ENCODE results near the gene NPIPA8.
"Not testable (repeated sequence)": the region's sequence is repeated elsewhere in the genome, so short reads cannot be mapped to it uniquely, and the experiment has no call there.

NPIPA8 gene

GRCh38 chr16:18286342-18286741, 50.2 kb downstream of the NPIPA8 start:
- FAIRE-seq; DNase-seq (ENCODE audit: insufficient read length, low spot score): not testable (repeated sequence)

GRCh38 chr16:18280319-18280718, 56.2 kb downstream of the NPIPA8 start:
- not testable (repeated sequence) for DNase-seq (ENCODE audit: insufficient read length, low spot score); FAIRE-seq

DNA sequence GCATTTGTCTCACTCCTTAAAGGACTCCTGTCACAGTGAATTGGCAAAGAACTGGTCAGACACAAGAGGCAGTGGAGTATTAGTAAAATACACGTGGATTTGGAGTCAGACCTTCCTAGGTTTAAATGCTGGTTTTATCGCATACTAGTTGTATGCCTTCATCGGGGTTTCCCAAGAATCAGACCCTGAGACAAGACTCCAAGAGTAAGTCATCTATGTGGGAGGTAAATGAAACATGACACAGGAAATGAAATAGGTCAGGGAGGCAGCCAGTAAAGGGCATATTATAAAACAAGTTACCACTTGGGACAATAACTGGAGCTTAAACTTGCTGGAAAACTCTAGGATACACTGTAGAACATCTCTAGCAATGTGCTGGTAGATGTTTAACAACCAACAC, 59.8 kb downstream of the NPIPA8 start:
- not testable (repeated sequence) for DNase-seq (ENCODE audit: insufficient read length, low spot score); FAIRE-seq

GRCh38 chr16:18270171-18270570, 66.4 kb downstream of the NPIPA8 start:
- FAIRE-seq; DNase-seq (ENCODE audit: insufficient read length, low spot score): not testable (repeated sequence)

Data from H54 (cell line).